Vagina (tissue), 2 donors: ENCODE results near the gene NME3. TPM values are rescaled to one million over a fixed set of nuclear protein-coding genes. Genes with fewer than 3 reads are reported as not detected.

Source experiments
- DNase-seq, 2 donors: peaks; one replicate each; pipeline ENCODE4 v3.0.0-alpha.2; 2017; ENCODE audit errors: extremely low spot score in 2 of 2
- H3K27ac ChIP-seq: fragments of 200-600 bp; sonication (generic); one replicate; pipeline ENCODE4 v1.5.1; 2019
- H3K27me3 ChIP-seq: fragments of 200-600 bp; sonication (generic); one replicate; pipeline ENCODE4 v1.5.1; 2019
- H3K36me3 ChIP-seq, 2 donors: fragments of 200-600 bp; sonication (generic); one replicate each; pipeline ENCODE4 v1.5.1; 2017 to 2019
- H3K4me1 ChIP-seq: fragments of 200-600 bp; sonication (generic); one replicate; pipeline ENCODE4 v1.5.1; 2019
- H3K4me3 ChIP-seq, 2 donors: fragments of 200-600 bp; sonication (generic); 1 replicate in 1 of 2; 2 replicates in 1 of 2; pipeline ENCODE4 v1.5.1; 2016 to 2019
- H3K9me3 ChIP-seq: fragments of 200-600 bp; sonication (generic); one replicate; pipeline ENCODE4 v1.5.1; 2019
- POLR2A ChIP-seq, 2 donors: fragments of 450-650 bp; IDR thresholded peaks; one replicate each; pipeline ENCODE4 v1.6.1; 2017; ENCODE audit warnings: antibody characterized with exemption in 2 of 2, mild to moderate bottlenecking in 2 of 2, moderate library complexity in 2 of 2
- POLR2AphosphoS5 ChIP-seq, 2 donors: sonication (generic); formaldehyde crosslinking; IDR thresholded peaks; one replicate each; pipeline ENCODE4 v1.9.0; 2017; ENCODE audit warnings: antibody characterized with exemption in 2 of 2, mild to moderate bottlenecking in 2 of 2, low read depth in 1 of 2; ENCODE audit not compliant: insufficient read depth in 1 of 2
- intact Hi-C: fragments of 100-400 bp; cut with DNase I; formaldehyde crosslinking; loops from one replicate; pipeline ENCODE4 v1.15.1; 2023
- total RNA-seq: library from RNA; depleted of rRNA; stranded (reverse); fragments of >200 nt; gene quantifications from one replicate; pipeline ENCODE4 v1.2.3, GENCODE V29; 2016
- TF ChIP-seq, protein P1 (sequence below), 3 experiments: fragments of 450-650 bp in 2 of 3; fragments of 200-600 bp in 1 of 3; sonication (generic) in 1 of 3; IDR thresholded peaks; one replicate each; pipeline ENCODE4 v1.5.1; 2017 to 2019; ENCODE audit warnings: antibody characterized with exemption in 3 of 3, mild to moderate bottlenecking in 2 of 3, moderate library complexity in 2 of 3

The NME3 gene
- total RNA-seq, 1 donor from 2014 or later = 96.0 TPM

DNA sequence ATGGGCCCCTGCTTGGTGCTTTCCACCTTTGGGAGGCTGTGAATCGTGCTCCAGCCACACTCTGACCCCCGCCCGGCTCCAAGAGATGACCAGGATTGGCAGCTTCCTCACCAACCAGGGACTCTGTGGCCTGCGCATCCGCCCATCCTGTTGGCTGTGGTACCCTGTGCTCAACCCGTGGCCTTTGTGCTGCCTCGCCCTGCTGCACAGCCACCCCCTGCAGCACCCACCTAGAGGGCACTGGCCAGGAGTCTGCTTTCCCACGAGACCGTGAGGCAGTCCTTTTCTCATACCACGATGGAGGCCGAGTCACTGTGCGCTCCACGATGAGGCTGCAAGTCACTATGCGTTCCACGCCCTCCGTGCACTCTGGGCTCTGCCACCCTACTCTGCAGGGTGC, 19.4 kb downstream of the NME3 start:
- Histone ChIP-seq H3K27ac (no peak overlapping the region), H3K4me3 (no peak overlapping the region), H3K36me3 (peaks cover 0 to 54% of the 10 kb centered on the region in 2 donors), H3K9me3 (no peaks in the 10 kb centered on the region), H3K4me1 (no peaks in the 10 kb centered on the region), H3K27me3 (no peaks in the 10 kb centered on the region)
- intact Hi-C loops = no loop called here
- DNase-seq = no peak
- TF ChIP-seq POLR2A (IDR thresholded peaks at IDR 0.05) (no peak), POLR2AphosphoS5 (IDR thresholded peaks at IDR 0.05; ENCODE audit: insufficient read depth in 1 of 2, low read depth in 1 of 2) (no peak)
- TF ChIP-seq, protein P1, sequence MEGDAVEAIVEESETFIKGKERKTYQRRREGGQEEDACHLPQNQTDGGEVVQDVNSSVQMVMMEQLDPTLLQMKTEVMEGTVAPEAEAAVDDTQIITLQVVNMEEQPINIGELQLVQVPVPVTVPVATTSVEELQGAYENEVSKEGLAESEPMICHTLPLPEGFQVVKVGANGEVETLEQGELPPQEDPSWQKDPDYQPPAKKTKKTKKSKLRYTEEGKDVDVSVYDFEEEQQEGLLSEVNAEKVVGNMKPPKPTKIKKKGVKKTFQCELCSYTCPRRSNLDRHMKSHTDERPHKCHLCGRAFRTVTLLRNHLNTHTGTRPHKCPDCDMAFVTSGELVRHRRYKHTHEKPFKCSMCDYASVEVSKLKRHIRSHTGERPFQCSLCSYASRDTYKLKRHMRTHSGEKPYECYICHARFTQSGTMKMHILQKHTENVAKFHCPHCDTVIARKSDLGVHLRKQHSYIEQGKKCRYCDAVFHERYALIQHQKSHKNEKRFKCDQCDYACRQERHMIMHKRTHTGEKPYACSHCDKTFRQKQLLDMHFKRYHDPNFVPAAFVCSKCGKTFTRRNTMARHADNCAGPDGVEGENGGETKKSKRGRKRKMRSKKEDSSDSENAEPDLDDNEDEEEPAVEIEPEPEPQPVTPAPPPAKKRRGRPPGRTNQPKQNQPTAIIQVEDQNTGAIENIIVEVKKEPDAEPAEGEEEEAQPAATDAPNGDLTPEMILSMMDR (IDR thresholded peaks at IDR 0.05) = no peak

DNA sequence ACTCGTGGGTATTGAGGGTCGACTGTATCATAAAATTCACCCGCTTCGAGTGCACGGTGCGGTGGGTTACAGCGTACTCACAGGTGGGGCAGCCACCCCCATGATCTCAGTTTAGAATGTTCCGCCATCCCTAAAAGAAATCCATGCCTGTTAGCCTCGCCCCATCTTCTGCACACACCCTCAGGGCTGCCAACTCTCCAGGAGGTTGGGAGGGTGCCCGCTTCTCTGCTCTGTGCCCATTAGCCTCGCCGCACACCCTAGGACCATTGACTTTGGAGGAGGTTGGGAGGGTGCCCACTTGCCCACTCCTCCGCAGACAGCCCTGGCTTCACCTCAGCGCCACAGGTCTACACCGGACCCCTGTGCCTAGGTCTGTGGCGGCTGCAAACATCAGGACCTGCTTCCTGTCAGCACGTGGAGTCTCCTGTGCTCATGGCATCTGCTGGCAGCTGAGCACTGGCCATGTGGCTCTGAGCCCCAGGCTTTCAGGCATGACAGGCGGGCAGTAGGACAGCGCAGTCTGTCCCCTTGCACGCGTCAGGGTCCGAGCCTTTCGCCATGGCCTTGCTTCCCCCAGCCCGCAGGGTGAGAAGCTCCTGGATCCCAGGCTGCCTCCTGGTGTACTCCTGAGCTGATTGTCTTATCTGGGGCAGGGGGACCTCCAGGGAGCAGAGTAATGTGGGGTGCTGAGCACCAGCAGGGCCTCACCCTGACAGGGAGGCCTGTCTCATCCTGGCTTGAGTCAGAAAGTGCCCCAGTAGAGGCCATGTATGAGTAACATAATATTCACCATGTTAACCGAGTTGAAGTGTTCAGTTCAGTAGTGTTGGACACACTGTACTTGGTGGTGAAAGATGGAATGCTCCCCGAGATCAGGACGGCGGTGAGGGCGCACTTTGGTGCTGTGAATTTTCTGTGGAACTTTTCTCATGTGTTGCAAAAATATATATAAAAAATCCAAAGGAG, 21.9 kb downstream of the NME3 start:
- no peak for DNase-seq
- Histone ChIP-seq H3K27ac (no peak overlapping the region), H3K4me1 (no peaks in the 10 kb centered on the region), H3K27me3 (no peaks in the 10 kb centered on the region), H3K4me3 (no peak overlapping the region), H3K36me3 (peaks cover 0 to 58% of the 10 kb centered on the region in 2 donors), H3K9me3 (no peaks in the 10 kb centered on the region)
- intact Hi-C loops = no loop called here
- TF ChIP-seq POLR2AphosphoS5 (IDR thresholded peaks at IDR 0.05; ENCODE audit: insufficient read depth in 1 of 2, low read depth in 1 of 2) (no peak), POLR2A (IDR thresholded peaks at IDR 0.05) (no peak)
- TF ChIP-seq, protein P1 (IDR thresholded peaks at IDR 0.05) = no peak

DNA sequence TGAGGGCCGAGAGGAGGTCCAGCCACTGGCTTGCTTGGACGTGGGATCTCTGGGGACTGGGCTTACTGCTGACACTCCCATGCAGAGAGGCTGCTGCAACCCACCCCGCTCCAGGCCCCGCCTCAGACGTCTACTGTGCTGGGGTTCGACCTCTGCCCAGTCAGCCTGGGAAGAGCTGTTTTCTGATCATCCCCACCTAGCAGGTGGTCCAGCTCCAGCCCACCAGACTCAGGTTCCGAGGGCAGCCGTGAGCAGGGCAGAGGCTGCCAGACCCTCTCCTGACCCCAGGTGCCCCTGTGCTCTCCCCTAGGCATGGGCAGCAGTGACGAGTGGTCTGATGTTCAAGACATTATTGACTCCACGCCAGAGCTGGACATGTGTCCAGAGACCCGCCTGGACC, 23.4 kb downstream of the NME3 start:
- Histone ChIP-seq H3K27me3 (no peaks in the 10 kb centered on the region), H3K4me1 (no peaks in the 10 kb centered on the region), H3K4me3 (no peak overlapping the region), H3K36me3 (peaks cover 0 to 65% of the 10 kb centered on the region in 2 donors), H3K27ac (no peak overlapping the region), H3K9me3 (no peaks in the 10 kb centered on the region)
- intact Hi-C loops = no loop called here
- TF ChIP-seq POLR2AphosphoS5 (IDR thresholded peaks at IDR 0.05; ENCODE audit: insufficient read depth in 1 of 2, low read depth in 1 of 2) (no peak), POLR2A (IDR thresholded peaks at IDR 0.05) (no peak)
- TF ChIP-seq, protein P1 (IDR thresholded peaks at IDR 0.05) = no peak
- DNase-seq = no peak

DNA sequence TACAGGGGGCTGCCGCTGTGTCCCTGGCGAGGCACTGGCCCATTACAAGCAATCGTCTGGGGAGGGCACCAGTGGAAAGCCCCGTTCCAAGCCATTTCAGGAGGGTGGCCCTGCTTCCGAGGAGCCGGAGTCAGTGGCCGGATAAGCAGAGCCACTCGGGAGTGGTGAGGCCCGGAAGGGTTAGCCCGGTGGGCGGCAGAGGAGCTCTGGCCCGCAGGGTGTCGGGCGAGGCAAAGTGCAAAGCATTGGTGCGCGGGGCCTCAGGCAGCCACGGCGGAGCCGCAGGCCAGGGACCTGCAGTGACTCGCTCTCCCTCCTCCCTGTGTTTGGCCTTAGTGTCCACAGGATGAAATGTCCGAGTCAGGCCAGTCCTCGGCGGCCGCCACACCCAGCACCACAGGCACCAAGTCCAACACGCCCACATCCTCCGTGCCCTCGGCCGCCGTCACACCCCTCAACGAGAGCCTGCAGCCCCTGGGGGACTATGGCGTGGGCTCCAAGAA, 24.6 kb downstream of the NME3 start:
- Histone ChIP-seq H3K9me3 (no peaks in the 10 kb centered on the region), H3K4me1 (no peaks in the 10 kb centered on the region), H3K4me3 (no peak overlapping the region), H3K27ac (no peak overlapping the region), H3K27me3 (no peaks in the 10 kb centered on the region), H3K36me3 (peaks cover 0 to 57% of the 10 kb centered on the region in 2 donors)
- TF ChIP-seq POLR2AphosphoS5 (IDR thresholded peaks at IDR 0.05; ENCODE audit: insufficient read depth in 1 of 2, low read depth in 1 of 2) (no peak), POLR2A (IDR thresholded peaks at IDR 0.05) (no peak)
- TF ChIP-seq, protein P1 (IDR thresholded peaks at IDR 0.05) = no peak
- DNase-seq = no peak
- intact Hi-C loops = no loop called here
